NCI-H2196 (cell line): ENCODE data around the gene UBN1.

Experiments
- DNase-seq: peaks from one replicate; lab custom pipeline; 2025; ENCODE audit not compliant: unreplicated experiment; lab: John Stamatoyannopoulos, UW

Gene UBN1, protein sequence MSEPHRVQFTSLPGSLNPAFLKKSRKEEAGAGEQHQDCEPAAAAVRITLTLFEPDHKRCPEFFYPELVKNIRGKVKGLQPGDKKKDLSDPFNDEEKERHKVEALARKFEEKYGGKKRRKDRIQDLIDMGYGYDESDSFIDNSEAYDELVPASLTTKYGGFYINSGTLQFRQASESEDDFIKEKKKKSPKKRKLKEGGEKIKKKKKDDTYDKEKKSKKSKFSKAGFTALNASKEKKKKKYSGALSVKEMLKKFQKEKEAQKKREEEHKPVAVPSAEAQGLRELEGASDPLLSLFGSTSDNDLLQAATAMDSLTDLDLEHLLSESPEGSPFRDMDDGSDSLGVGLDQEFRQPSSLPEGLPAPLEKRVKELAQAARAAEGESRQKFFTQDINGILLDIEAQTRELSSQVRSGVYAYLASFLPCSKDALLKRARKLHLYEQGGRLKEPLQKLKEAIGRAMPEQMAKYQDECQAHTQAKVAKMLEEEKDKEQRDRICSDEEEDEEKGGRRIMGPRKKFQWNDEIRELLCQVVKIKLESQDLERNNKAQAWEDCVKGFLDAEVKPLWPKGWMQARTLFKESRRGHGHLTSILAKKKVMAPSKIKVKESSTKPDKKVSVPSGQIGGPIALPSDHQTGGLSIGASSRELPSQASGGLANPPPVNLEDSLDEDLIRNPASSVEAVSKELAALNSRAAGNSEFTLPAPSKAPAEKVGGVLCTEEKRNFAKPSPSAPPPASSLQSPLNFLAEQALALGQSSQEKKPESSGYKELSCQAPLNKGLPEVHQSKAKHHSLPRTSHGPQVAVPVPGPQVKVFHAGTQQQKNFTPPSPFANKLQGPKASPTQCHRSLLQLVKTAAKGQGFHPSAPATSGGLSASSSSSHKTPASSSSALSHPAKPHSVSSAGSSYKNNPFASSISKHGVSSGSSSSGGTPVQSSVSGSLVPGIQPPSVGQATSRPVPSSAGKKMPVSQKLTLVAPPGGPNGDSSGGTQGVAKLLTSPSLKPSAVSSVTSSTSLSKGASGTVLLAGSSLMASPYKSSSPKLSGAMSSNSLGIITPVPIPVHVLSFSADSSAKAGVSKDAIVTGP (N-terminal part only)

GRCh38 chr16:4846901-4847773, at the start of gene UBN1, which contains the start of gene GLYR1:
Gene UBN1 (plus strand): TSS chr16:4847481. CDS start chr16:4852918, 5,437 bp downstream.
Gene GLYR1 (minus strand): TSS chr16:4847288. CDS start chr16:4847265, 23 bp downstream.
- peak; percentile 97 for DNase-seq

DNA sequence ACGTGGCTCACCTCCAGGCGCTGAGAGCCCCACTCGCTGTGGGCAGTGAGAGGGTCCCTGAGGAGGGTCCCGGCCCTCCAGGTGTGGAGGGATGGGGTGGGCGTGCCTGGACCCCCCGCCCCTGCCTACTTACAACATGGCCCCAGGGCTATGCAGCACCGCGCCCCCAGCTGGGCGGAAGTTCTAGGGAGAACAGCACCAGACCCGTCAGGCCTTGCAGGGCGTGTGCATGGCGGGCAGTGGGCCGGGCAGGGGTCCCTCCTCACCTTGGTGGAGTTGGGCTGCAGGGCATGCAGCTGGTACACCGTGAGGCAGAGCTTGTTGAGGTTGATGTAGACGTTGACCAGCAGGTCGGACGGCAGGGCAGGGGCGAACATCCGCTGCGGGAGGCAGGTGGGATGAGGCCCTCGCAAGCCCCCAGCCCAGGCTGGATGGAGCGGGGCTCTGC, 49.5 kb upstream of the UBN1 start:
- DNase-seq: no peak

GRCh38 chr16:4798456-4798855, 48.8 kb upstream of the UBN1 start:
- no peak for DNase-seq

DNA sequence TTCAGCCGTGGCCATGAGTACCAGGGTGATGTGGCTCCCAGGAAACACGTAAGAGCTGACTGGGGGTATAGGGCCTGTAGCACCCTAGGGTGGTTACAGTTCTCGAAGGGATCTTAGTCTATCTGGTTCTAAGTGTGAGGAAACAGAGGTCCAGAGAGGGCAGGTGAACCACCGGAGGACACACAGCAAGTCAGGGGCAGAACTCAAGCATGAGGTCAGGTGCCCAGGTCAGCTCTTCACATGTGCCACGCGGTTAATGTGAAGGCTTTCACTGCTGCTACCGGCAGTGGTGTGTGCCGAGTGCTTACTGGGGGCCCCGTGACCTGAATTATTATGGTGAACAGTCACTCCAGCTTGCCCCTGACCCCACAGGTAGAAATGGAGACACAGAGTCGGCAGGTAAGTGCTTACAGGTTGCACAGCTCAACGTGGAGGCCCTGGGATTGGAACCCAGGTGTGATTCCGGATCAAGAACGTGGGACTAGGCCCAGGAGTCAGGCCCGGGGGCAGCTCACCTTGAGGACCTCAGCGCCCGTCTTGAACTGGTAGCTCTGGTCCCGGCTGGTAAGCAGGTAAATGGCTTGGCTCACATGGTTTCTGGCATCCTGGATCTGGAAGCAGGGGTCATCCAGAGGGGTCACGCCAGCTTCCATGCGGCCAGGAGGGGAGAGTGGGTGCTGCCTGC, 48.0 kb upstream of the UBN1 start:
- no peak for DNase-seq

DNA sequence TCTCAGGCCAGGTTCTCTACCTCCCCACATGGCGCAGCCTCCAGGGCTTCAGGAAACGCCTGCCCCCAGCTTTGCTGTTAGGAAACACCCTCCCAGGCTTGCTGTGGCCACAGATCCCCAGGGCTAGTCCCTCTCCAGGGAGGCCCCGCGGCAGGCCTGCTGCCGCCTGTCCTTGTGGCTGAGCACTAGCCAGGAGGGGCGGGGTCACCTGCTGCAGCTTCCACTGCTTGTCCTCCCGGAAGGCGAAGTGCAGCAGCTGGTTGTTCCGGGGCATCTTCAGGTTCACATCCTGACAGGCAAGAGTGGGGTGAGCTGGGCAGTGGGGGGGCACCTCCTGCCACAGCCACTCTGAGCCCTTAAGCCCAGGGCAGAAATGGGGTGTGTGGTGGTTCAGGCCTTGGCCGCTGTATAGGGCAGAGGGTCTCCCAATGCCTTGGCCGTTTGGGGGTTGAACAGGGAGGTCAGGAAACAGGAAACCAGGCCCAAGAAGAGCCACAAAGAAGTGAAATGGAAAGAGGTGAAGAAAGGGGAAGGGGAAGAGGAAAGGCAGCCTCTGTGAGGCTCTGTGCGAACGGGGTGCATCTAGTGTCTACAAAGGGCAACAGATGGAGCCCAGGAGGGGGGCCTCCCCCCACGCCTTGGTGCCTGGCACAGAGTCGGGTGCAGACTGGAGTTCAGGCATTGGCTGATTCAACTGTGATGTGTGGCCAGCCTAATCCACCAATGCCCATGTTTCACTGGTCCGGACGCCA, 46.8 kb upstream of the UBN1 start:
- peak; percentile 82 for DNase-seq

- DNase-seq: no peak
Observed at GRCh38 chr16:4801051-4801961, 46.0 kb upstream of the UBN1 start.

GRCh38 chr16:4801962-4802658, 45.2 kb upstream of the UBN1 start, which contains the start of gene ROGDI:
Gene ROGDI (minus strand): TSS chr16:4802633. CDS start chr16:4802571, 62 bp downstream.
- peak; percentile 91 for DNase-seq

DNA sequence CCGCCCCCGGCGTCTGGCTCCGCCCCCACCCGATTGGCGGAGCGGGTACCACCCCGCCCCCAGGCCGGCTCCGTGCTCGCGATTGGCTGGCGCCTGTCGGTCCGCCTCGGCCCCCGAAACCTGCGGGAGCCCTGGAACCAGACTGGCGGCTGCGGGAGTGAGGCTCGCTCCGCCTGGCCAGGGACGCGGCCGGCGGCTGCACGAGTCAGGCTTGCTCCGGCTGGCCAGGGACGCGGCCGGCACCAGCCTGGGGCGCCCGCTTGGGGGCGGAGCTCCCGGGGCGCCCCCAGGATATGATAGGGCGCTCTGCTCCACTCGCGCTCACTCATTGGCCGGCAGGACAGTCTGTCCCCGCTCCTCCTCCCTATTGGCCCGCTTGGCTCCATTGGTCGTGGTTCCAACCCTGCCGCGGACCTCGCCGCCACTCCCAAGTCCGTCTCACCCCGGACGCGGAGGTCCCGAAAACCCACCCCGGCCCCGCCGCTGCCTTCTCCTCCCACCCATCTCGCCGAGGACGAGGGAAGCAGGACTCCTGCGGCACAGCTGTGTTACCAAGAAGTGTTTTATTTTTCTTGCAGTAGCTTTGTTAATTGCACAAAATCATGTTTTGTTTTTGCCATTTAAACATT, 44.5 kb upstream of the UBN1 start:
- DNase-seq: peak; percentile 96

GRCh38 chr16:4803401-4803844, 43.9 kb upstream of the UBN1 start:
- DNase-seq: no peak

DNA sequence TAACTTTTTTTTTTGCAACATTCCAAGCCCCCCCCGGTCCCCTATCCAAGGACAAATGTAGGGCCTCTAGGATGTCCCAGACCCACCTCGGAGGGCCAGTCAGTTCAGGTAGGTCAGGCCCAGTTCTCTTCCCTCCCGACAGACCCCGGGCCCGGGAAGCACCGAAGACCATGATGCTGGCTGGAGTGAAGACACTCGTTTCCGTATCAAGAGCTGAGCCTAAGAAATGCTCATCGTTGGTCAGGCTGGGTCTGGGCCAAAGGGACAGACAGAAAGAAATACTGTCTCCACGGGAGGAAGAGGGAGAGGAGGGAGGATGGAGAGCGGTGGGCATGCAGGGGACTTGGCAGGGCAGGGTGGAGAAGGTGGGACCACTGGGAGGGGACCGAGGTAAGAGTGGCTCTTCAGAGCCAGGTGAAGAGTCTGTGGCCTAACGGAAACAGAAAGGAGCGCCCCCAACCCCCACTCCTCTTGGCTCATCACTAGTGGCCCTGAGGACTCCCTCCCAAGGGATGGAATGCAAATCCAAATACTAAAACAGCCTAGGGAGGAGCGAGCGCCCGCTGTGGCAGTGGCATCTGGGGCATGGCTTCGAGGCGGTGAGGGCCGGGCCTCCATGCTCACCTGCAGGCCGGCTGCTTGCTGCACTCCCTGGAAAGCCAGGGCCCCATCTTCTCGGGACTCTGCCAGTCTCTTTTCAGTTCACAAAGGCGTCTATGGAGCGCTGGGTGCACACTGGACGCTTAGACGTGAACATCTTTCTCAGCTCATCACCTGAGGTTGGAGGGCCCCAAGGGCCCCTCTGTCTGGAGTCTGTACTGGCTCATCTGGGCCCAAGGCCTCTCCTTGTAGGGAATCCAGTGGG, 43.2 kb upstream of the UBN1 start:
- no peak for DNase-seq

DNA sequence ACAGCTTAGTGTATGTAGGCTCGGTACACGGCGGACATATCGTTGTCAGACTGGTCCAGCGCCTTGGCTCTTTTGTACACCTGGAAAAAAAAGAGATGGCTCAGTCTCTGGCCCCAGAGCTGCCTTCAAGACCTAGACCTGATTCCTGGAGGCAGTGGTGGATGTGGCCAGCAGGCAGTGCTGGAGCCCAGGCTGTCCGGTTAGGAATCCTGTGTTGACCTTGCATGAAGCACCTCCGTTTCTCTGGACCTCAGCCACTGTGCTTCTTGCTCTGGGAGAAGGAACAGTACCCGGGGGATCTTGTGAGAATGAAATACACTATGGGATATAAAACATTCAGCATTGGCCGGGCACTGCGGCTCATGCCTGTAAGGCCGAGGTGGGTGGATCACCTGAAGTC, 42.0 kb upstream of the UBN1 start:
- DNase-seq: no peak

DNA sequence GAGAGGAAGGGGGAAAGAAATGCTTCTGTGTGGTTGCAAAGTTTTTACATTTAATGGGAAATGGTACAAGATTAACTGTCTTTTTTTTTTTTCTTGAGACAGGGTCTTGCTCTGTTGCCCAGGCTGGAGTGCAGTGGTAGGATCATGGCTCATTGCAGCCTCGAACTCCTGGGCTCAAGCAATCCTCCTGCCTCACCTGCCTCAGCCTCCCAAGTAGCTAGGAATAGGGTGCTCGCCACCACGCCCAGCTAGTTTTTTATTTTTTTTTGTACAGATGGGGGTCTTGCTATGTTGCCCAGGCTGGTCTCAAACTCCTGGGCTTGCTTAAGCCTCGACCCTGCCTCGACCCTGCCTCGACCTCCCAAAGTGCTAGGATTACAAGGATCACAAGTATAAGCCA, 41.0 kb upstream of the UBN1 start:
- no peak for DNase-seq

DNA sequence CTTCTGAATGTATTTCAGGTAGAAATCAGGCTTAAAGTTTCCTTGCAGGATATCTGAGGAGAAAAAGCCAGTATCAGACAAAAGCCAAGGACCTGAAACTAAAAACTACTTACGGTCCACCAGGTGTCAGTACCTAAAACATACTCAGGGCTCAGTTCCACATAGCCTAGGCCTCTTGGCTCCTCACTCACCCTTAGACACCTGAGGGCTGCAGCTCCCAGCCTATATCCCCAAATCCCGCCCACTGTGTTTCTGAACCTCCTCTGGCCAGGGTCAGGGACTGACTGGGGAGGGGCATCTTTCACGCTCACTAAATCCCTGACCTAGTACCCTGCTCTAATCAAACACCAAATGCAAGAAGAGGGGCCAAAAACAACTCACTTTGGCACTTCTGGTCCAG, 36.0 kb upstream of the UBN1 start:
- no peak for DNase-seq

DNA sequence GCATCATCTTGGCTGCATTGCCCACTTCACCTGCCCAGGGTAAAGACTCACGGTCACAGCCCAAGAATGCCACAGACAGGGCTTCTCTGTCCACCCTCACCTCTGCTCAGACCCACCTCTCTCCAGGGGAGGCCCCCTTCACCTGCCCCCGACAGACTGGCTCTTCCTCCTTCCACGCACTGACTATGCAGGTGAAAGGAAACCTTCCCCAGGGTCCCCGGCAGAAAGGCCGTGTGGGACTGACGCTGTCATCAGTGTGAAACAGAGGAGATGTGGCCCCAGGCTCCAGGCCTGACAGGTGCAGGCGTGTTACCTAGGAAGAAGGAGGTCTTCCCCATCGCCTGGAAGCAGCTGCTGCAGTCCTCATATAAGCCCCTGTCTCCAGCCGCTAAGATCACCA, 35.5 kb upstream of the UBN1 start:
- DNase-seq: no peak

DNA sequence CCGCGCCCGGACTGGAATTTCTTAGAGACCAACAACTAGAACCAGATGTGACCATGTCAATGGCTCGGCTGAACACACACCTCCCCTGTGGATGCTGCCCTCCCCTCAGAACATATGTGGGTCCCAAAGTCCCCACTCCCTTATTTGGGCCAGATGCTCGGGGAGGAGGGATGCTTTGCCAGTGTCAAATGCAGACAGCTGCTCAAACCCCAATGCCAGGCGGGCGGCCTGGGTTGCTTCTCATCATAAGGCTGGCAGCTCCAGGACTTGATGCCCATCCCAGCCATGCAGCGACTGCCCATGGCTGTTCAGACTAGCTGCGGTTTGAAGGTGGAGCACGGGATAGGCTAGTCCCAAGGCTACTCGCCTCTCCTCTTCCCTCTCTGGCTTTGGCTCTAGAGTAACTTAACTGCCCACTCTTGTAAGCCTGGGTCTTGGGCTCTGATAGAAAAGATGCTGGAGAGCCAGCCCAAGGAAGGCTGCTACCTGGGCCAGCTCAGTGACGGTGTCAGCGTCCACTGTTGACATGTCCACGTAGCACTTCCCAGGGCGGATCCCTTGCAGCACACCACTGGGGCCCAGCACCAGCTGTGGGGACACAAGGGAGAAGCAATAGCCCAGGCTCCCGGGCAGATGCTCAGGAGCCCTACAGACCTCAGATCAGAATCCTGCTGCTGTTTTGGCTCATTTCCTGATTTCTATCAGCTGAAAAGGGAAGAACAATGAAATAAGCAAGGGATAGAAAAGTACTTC, 33.9 kb upstream of the UBN1 start:
- DNase-seq: no peak
